Esophagus mucosa (tissue), 1 donor: ENCODE results near the gene TACC2. TPM values are rescaled to one million over a fixed set of nuclear protein-coding genes. Genes with fewer than 3 reads are reported as not detected.
"Not testable (repeated sequence)": the region's sequence is repeated elsewhere in the genome, so short reads cannot be mapped to it uniquely, and the experiment has no call there.

ENCODE experiments used
- ATAC-seq: fragments of 200-7000 bp; cut with Tn5 transposase; one replicate; pipeline ENCODE4 v1.9.1; 2020
- total RNA-seq: library from RNA; stranded (reverse); gene quantifications from one replicate; pipeline ENCODE4 v1.2.4, GENCODE V29; 2023
- donor health status: DM: yes; HTN: yes; CAD: no.

The TACC2 gene
- total RNA-seq: 90.0 TPM

- peak; percentile 77 for ATAC-seq
Measured at GRCh38 chr10:121988361-121989324, at the start of gene TACC2. TACC2 (plus strand) TSS chr10:121989163; CDS start chr10:122021982, 32,819 bp downstream.

- no peak for ATAC-seq
Measured at GRCh38 chr10:121941532-121941931, 47.4 kb upstream of the TACC2 start.

- ATAC-seq: peak; percentile 59
Measured at GRCh38 chr10:121942749-121943416, 46.1 kb upstream of the TACC2 start.

- peak; percentile 82 for ATAC-seq
Measured at GRCh38 chr10:121947343-121948330, 41.3 kb upstream of the TACC2 start.

- ATAC-seq: no peak
Measured at GRCh38 chr10:121949049-121949448, 39.9 kb upstream of the TACC2 start.

GRCh38 chr10:121949451-121949850, 39.5 kb upstream of the TACC2 start:
- no peak for ATAC-seq

GRCh38 chr10:121952226-121952625, 36.7 kb upstream of the TACC2 start:
- no peak for ATAC-seq

GRCh38 chr10:121956111-121957061, 32.6 kb upstream of the TACC2 start:
- ATAC-seq: peak; percentile 68

- no peak for ATAC-seq
Measured at GRCh38 chr10:121959671-121960070, 29.3 kb upstream of the TACC2 start.

GRCh38 chr10:121961456-121961855, 27.5 kb upstream of the TACC2 start:
- no peak for ATAC-seq

GRCh38 chr10:121965996-121966395, 23.0 kb upstream of the TACC2 start:
- ATAC-seq: no peak

GRCh38 chr10:121969086-121969485, 19.9 kb upstream of the TACC2 start:
- not testable (repeated sequence) for ATAC-seq

GRCh38 chr10:121974019-121974534, 14.9 kb upstream of the TACC2 start:
- peak; percentile 44 for ATAC-seq

- ATAC-seq: peak; percentile 94
Measured at GRCh38 chr10:121974535-121975294, 14.2 kb upstream of the TACC2 start, which contains the start of gene NSMCE4A. NSMCE4A (minus strand) TSS chr10:121975217; CDS start chr10:121975165, 52 bp downstream.

GRCh38 chr10:121975295-121976086, 13.5 kb upstream of the TACC2 start:
- peak; percentile 39 for ATAC-seq

GRCh38 chr10:121976607-121977006, 12.4 kb upstream of the TACC2 start:
- no peak for ATAC-seq

GRCh38 chr10:121978511-121978910, 10.5 kb upstream of the TACC2 start:
- no peak for ATAC-seq

GRCh38 chr10:121981346-121981745, 7.6 kb upstream of the TACC2 start:
- no peak for ATAC-seq

GRCh38 chr10:121983852-121984251, 5.1 kb upstream of the TACC2 start:
- no peak for ATAC-seq
